Colonic mucosa (tissue), 4 donors: ENCODE results near the gene ADGRV1. TPM values are rescaled to one million over a fixed set of nuclear protein-coding genes. Genes with fewer than 3 reads are reported as not detected.

ENCODE experiments used
- DNase-seq: peaks from one replicate; pipeline ENCODE4 v3.0.0-alpha.2; 2020
- H3K27ac ChIP-seq: fragments of 200-600 bp; one replicate; pipeline ENCODE4 v1.8.0; 2021
- H3K27me3 ChIP-seq: fragments of 200-600 bp; one replicate; pipeline ENCODE4 v1.8.0; 2021
- H3K36me3 ChIP-seq: fragments of 200-600 bp; one replicate; pipeline ENCODE4 v1.8.0; 2021
- H3K4me1 ChIP-seq: fragments of 200-600 bp; one replicate; pipeline ENCODE4 v1.8.0; 2021; ENCODE audit warnings: mild to moderate bottlenecking
- H3K4me3 ChIP-seq: fragments of 200-600 bp; one replicate; pipeline ENCODE4 v1.8.0; 2021
- H3K9ac ChIP-seq, 2 donors: one replicate each; pipeline ENCODE4 v1.7.0; 2013; ENCODE audit warnings: control low read depth in 2 of 2, low read depth in 2 of 2, low read length in 2 of 2
- H3K9me3 ChIP-seq: fragments of 200-600 bp; one replicate; pipeline ENCODE4 v1.8.0; 2021
- CTCF ChIP-seq: fragments of 200-600 bp; IDR thresholded peaks from one replicate; pipeline ENCODE4 v1.8.0; 2022; ENCODE audit warnings: antibody characterized with exemption, mild to moderate bottlenecking
- intact Hi-C: fragments of 100-400 bp; cut with DNase I; formaldehyde crosslinking; loops from one replicate; pipeline ENCODE4 v1.14.1; 2022
- total RNA-seq, 2 donors: library from RNA; stranded (reverse); fragmentation: NEBNext Ultra II Directional in 1 of 2; extraction: Animal tissue kit (Norgen Biotek cat#: 25700) in 1 of 2; gene quantifications; one replicate each; pipeline ENCODE4 v1.2.1, GENCODE V29; 2021
- donor health status: healthy.
- donor health status: DM: no; HTN: no; CAD: no.
- donor health status: DM: no; HTN: no; CAD: no.

Gene ADGRV1
- 10 to 100 TPM in 1 of 2 donors, 1 to 10 TPM in 1; 5.1 to 12.9 TPM for total RNA-seq

GRCh38 chr5:90558344-90559192 is at the start of gene ADGRV1:
TSS of gene ADGRV1 (plus strand) at chr5:90558797. CDS start at chr5:90558896, 99 bp downstream.
- Histone ChIP-seq H3K27ac (peak within 1 kb of the TSS; percentile 34), H3K9ac (peak within 1 kb of the TSS; percentile 20 to 66), H3K36me3 (no peaks in the 10 kb centered on the region), H3K4me3 (peak within 1 kb of the TSS; percentile 56), H3K4me1 (no peaks in the 10 kb centered on the region), H3K9me3 (no peaks in the 10 kb centered on the region), H3K27me3 (no peaks in the 10 kb centered on the region)
- TF ChIP-seq CTCF: no peak
- intact Hi-C loops: no loop called here
- DNase-seq: peak; percentile 89

- no peak for TF ChIP-seq CTCF
- H3K9ac ChIP-seq: no peak overlapping the region
- no peak overlapping the region for H3K27ac ChIP-seq
- H3K4me3 ChIP-seq: no peak overlapping the region
- DNase-seq: no peak
- H3K9me3 ChIP-seq: no peaks in the 10 kb centered on the region
- no peaks in the 10 kb centered on the region for H3K4me1 ChIP-seq
- H3K27me3 ChIP-seq: no peaks in the 10 kb centered on the region
- intact Hi-C loops: no loop called here
- H3K36me3 ChIP-seq: no peaks in the 10 kb centered on the region
Observed at GRCh38 chr5:90510438-90510837, 48.2 kb upstream of the ADGRV1 start.

GRCh38 chr5:90514520-90514919 is 44.1 kb upstream of the ADGRV1 start:
- no peaks in the 10 kb centered on the region for H3K27me3 ChIP-seq
- H3K4me1 ChIP-seq: no peaks in the 10 kb centered on the region
- no peak overlapping the region for H3K27ac ChIP-seq
- intact Hi-C loops: no loop called here
- TF ChIP-seq CTCF: no peak
- no peak overlapping the region for H3K9ac ChIP-seq
- H3K4me3 ChIP-seq: no peak overlapping the region
- no peaks in the 10 kb centered on the region for H3K9me3 ChIP-seq
- DNase-seq: no peak
- no peaks in the 10 kb centered on the region for H3K36me3 ChIP-seq

GRCh38 chr5:90518661-90519060 is 39.9 kb upstream of the ADGRV1 start:
- peaks cover 4% of the 10 kb centered on the region for H3K36me3 ChIP-seq
- no peaks in the 10 kb centered on the region for H3K27me3 ChIP-seq
- no peak for TF ChIP-seq CTCF
- no peaks in the 10 kb centered on the region for H3K9me3 ChIP-seq
- H3K27ac ChIP-seq: no peak overlapping the region
- no peak overlapping the region for H3K9ac ChIP-seq
- no peaks in the 10 kb centered on the region for H3K4me1 ChIP-seq
- DNase-seq: no peak
- no peak overlapping the region for H3K4me3 ChIP-seq
- intact Hi-C loops: no loop called here

- intact Hi-C loops: no loop called here
- Histone ChIP-seq H3K27ac (no peak overlapping the region), H3K9me3 (no peaks in the 10 kb centered on the region), H3K27me3 (no peaks in the 10 kb centered on the region), H3K4me1 (no peaks in the 10 kb centered on the region), H3K9ac (no peak overlapping the region), H3K4me3 (no peak overlapping the region), H3K36me3 (peaks cover 4% of the 10 kb centered on the region)
- TF ChIP-seq CTCF: no peak
- DNase-seq: no peak
Observed at GRCh38 chr5:90519081-90519480, 39.5 kb upstream of the ADGRV1 start.
